Loucy (cell line): ENCODE results near the gene GNB1L.
A peak's percentile ranks its signal among the peaks of the same experiment; 100 is the strongest.

Experiments used
- H2AFZ ChIP-seq: fragments of 200-600 bp; sonication (generic); 2 replicates; pipeline ENCODE4 v1.6.0; 2016; ENCODE audit warnings: antibody characterized with exemption, mild to moderate bottlenecking, low read length, moderate library complexity
- H3F3A ChIP-seq: fragments of 200-600 bp; 2 replicates; pipeline ENCODE4 v1.6.0; 2016; ENCODE audit warnings: antibody characterized with exemption, low read depth, mild to moderate bottlenecking
- H3K27me3 ChIP-seq: fragments of 200-600 bp; sonication (generic); 2 replicates; pipeline ENCODE4 v1.6.1; 2014; ENCODE audit warnings: low read length, mild to moderate bottlenecking; ENCODE audit not compliant: insufficient read depth, poor library complexity, severe bottlenecking
- H3K36me3 ChIP-seq: fragments of 200-600 bp; sonication (generic); 2 replicates; pipeline ENCODE4 v1.6.1; 2016; ENCODE audit warnings: low read length; ENCODE audit not compliant: insufficient read depth
- H3K4me1 ChIP-seq: fragments of 200-600 bp; sonication (generic); 2 replicates; pipeline ENCODE4 v1.5.1; 2014; ENCODE audit warnings: low read length, mild to moderate bottlenecking; ENCODE audit not compliant: insufficient read depth, poor library complexity, severe bottlenecking
- H3K4me2 ChIP-seq: fragments of 200-600 bp; sonication (generic); 2 replicates; pipeline ENCODE4 v1.6.0; 2014; ENCODE audit warnings: antibody characterized with exemption, low read length, low read depth, mild to moderate bottlenecking; ENCODE audit not compliant: poor library complexity, severe bottlenecking
- H3K4me3 ChIP-seq: fragments of 200-600 bp; sonication (generic); 2 replicates; pipeline ENCODE4 v1.5.1; 2014; ENCODE audit warnings: low read length, mild to moderate bottlenecking, mixed read lengths; ENCODE audit not compliant: poor library complexity, severe bottlenecking
- H3K79me2 ChIP-seq: fragments of 200-600 bp; sonication (generic); 2 replicates; pipeline ENCODE4 v1.6.1; 2014; ENCODE audit warnings: low read length; ENCODE audit not compliant: insufficient read depth
- H3K9ac ChIP-seq: fragments of 200-600 bp; sonication (generic); 2 replicates; pipeline ENCODE4 v1.6.0; 2014; ENCODE audit warnings: mild to moderate bottlenecking, low read depth, low read length, moderate library complexity; ENCODE audit not compliant: poor library complexity, severe bottlenecking
- H3K9me2 ChIP-seq: fragments of 200-600 bp; sonication (generic); replicated peaks from 2 replicates; pipeline ENCODE4 v1.6.1; 2016; ENCODE audit warnings: low read depth, low read length, mixed read lengths
- H3K9me3 ChIP-seq: fragments of 200-600 bp; sonication (generic); 2 replicates; pipeline ENCODE4 v1.6.1; 2014; ENCODE audit warnings: mild to moderate bottlenecking, antibody characterized with exemption, low read length, low read depth; ENCODE audit not compliant: insufficient read depth
- H4K20me1 ChIP-seq: fragments of 200-600 bp; sonication (generic); 2 replicates; pipeline ENCODE4 v1.6.0; 2014; ENCODE audit warnings: antibody characterized with exemption, low read length, mild to moderate bottlenecking; ENCODE audit not compliant: insufficient read depth, poor library complexity, severe bottlenecking
- EZH2phosphoT487 ChIP-seq: fragments of 200-600 bp; IDR thresholded peaks from 2 replicates; pipeline ENCODE4 v1.6.1; 2018; ENCODE audit warnings: antibody characterized with exemption, mild to moderate bottlenecking, moderate library complexity, borderline replicate concordance
- TF ChIP-seq, protein P1 (sequence below): fragments of 200-600 bp; sonication (generic); conservative IDR thresholded peaks from 2 replicates; pipeline ENCODE4 v1.5.1; 2014; ENCODE audit warnings: mild to moderate bottlenecking, antibody characterized with exemption, low read length

Gene GNB1L

DNA sequence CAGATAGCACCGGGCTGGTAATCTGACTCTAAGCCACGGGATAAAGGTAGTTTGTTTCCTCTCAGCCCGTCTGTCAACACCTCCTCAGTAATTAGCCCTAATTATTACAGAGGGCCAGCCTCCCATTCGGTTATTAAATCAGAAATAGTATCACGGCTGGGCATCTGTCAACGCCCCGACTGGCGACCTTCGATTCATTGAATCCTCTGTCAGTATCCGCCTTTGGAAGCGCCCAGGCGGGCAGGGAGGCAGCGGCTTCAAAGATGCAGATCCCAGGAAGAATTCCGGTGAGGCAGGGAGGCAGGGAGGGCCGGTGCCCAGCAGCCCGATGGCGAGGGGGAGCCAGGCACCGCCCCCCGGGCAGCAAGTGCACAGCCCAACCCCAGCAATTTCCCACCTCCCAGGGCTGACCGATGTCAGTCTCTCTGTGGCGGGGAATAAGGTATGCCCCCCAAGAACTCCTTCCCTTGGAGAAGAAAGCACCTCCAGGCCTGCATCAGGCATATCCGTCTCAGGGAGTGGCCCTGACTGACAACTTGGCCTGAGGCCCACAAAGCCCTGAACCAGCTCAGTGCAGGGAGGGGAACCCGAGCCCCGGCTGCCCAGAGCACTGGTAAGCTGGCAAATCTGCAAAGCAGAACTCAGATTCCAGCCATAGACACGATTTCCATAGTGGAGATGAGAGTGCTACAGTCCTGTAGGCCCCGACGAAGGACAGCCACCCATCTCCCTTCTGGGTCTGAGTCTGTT is 11.4 kb downstream of the GNB1L start:
- Histone ChIP-seq H3K27me3 (no peaks in the 10 kb centered on the region), H3K9ac (no peak overlapping the region), H4K20me1 (no peaks in the 10 kb centered on the region), H2AFZ (no peak overlapping the region), H3K4me2 (no peak overlapping the region), H3K9me2 (no peaks in the 10 kb centered on the region), H3K9me3 (no peaks in the 10 kb centered on the region), H3K4me1 (peaks cover 21% of the 10 kb centered on the region), H3K36me3 (no peaks in the 10 kb centered on the region), H3F3A (no peaks in the 10 kb centered on the region), H3K4me3 (no peak overlapping the region), H3K79me2 (peaks cover 15% of the 10 kb centered on the region; the same call in 1 of the 2 replicates)
- TF ChIP-seq, protein P1, sequence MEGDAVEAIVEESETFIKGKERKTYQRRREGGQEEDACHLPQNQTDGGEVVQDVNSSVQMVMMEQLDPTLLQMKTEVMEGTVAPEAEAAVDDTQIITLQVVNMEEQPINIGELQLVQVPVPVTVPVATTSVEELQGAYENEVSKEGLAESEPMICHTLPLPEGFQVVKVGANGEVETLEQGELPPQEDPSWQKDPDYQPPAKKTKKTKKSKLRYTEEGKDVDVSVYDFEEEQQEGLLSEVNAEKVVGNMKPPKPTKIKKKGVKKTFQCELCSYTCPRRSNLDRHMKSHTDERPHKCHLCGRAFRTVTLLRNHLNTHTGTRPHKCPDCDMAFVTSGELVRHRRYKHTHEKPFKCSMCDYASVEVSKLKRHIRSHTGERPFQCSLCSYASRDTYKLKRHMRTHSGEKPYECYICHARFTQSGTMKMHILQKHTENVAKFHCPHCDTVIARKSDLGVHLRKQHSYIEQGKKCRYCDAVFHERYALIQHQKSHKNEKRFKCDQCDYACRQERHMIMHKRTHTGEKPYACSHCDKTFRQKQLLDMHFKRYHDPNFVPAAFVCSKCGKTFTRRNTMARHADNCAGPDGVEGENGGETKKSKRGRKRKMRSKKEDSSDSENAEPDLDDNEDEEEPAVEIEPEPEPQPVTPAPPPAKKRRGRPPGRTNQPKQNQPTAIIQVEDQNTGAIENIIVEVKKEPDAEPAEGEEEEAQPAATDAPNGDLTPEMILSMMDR = no peak
- TF ChIP-seq EZH2phosphoT487 = no peak

DNA sequence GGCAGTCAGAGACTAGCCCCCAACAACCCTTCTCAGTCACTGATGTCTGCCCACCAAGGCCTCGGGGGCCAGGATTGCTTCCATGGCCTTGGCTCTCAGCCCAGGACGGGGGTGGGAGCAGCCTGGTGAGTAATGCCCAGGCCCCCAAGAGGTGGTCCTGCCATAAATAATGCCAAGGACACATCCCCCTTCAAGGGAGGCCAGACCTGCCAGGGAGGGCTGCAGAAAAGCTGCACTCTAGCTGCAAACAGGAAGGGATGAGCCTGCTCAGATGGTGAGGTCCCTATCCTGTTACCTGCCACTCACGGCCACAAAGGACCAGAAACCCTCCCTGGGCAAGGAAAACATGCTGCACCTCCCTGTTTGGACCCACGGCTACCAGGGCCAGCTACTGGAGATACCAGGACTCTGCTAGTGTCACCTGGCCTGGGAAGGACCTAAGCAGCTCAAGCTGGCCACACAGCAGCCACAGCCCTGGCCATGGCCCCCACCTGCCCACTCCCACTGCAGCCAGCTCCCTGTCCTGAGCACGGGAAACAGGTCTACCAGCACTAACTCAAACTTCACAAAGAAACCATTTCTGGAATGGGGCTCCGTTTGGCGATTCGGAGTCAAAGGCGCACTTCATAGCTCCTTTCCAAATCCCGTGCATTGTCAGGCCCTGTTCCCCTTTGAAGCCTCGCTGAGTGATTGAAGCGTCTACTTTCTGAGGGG is 12.1 kb downstream of the GNB1L start:
- Histone ChIP-seq H3K9me3 (no peaks in the 10 kb centered on the region), H3K4me2 (no peak overlapping the region), H3K27me3 (no peaks in the 10 kb centered on the region), H3K79me2 (peaks cover 10% of the 10 kb centered on the region; the same call in 1 of the 2 replicates), H3F3A (no peaks in the 10 kb centered on the region), H3K36me3 (no peaks in the 10 kb centered on the region), H3K4me1 (peaks cover 21% of the 10 kb centered on the region), H3K4me3 (no peak overlapping the region), H2AFZ (no peak overlapping the region), H3K9ac (no peak overlapping the region), H4K20me1 (no peaks in the 10 kb centered on the region), H3K9me2 (no peaks in the 10 kb centered on the region)
- no peak for TF ChIP-seq EZH2phosphoT487
- TF ChIP-seq, protein P1 = no peak

DNA sequence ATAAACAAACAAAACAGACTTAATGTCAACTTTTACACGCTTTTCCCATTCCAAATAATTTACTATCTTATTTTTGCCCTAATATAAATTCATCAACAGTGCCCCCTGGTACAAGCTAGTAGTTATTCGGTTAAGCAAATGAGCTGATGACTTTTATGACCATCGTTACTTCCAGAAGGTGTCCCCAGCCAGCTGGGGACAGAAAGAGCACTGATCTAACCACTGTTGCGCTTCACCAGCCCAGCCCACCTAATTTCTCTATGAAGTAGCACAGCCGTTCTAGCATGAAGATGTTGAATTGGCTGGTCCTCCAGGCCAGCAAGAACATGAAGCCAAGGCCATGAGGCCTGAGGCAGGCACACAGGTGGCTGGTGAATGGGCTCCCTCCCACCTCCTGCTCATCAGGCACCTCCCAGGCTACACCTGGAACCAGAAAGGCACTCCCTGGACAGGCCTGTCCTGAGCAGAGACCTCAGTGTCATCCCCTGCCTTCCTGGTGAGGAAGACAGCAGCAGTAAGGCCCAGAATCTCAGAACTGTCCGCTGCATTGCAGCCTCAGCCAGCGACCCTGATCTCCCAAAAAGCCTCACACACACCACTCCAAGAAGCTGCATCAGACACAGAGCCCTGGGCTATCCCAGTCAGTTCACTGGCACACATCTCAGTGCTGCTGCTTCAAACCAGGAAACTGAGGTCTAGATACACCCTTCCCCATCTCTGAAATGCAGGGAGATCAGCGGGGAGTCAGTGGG is 12.9 kb downstream of the GNB1L start:
- Histone ChIP-seq H3K4me2 (no peak overlapping the region), H3K9me2 (no peaks in the 10 kb centered on the region), H3K9me3 (no peaks in the 10 kb centered on the region), H3K4me1 (peaks cover 21% of the 10 kb centered on the region), H3K9ac (no peak overlapping the region), H3K4me3 (no peak overlapping the region), H4K20me1 (no peaks in the 10 kb centered on the region), H3K36me3 (no peaks in the 10 kb centered on the region), H3K79me2 (peaks cover 2% of the 10 kb centered on the region; the same call in 1 of the 2 replicates), H2AFZ (no peak overlapping the region), H3F3A (no peaks in the 10 kb centered on the region), H3K27me3 (no peaks in the 10 kb centered on the region)
- TF ChIP-seq EZH2phosphoT487 = no peak
- TF ChIP-seq, protein P1 = peak; percentile 41
